Measurements from ENCODE around the gene SLC12A1.

SLC12A1 gene

DNA sequence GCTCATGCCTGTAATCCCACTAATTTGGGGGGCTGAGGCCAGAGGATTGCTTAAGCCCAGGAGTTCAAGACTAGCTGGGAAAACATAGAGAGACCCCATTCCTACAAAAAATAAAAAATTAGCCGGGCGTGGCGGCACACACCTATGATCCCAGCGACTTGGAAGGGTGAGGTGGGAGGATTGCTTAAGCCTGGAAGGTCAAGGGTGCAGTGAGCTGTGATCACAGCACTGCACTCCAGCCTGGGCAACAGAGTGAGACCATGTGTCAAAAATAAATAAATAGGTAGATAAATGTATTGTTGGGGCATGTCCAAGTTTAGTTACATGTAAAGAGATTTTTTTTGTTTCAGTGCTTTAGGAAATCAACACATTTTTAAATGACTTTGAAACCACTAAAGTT, 36.4 kb downstream of the SLC12A1 start:
- no peak for DNase-seq

DNA sequence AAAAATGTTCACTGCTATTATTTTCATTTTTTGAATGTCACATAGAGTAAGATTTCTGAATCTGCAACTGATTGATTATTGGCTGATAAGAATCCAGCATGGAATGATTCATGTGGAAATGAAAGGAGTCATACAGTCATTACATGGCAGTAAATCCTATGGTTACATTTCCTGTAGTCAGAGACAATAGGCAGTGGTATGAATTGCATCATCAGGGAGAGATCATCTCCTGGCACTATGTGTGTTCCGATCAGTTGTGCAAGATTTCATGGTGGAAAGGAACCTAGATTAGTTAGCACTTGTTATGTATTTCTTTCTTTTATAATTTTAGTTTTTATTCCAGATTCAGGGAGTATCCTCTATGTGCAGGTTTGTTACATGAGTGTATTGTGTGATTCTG, 38.8 kb downstream of the SLC12A1 start:
- peak; percentile 12 for DNase-seq

DNA sequence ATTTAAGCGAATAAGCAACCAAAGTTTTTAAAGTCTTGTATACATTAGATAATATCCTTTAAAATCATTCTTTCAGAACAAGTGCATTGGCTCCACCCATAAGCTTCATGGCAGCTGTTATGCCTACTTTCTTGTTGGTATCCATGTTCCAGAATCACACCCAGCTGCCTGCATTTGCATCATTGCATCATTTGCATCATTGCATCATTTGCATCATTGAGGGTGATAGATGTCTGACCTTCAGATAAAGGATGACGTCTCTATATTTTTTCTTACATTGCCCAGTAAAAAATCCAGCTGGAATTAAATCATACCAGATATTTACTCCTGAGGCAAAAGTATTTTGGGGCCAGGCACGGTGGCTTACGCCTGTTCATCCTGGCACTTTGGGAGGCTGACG, 42.3 kb downstream of the SLC12A1 start:
- no peak for DNase-seq

DNA sequence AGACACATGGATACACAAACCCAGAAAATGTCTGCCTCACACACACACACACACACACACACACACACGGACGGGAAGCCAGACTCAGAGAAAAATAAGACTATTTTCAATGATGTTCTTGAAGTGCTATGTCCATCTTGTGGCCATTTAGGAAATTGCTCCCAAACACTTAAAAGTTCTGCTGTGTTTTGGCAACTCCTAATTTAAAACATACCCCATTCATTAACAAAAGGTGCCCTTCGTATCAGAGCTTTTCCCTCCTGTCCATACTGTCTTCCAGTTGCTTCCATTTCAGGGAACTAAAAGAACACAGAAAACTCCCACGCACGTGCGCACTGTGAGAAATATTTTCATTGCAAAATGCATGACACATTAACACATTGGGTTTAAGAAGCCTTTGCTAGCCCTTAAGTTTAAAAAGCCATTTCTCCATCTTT, 44.6 kb downstream of the SLC12A1 start:
- DNase-seq: peak; percentile 83

DNA sequence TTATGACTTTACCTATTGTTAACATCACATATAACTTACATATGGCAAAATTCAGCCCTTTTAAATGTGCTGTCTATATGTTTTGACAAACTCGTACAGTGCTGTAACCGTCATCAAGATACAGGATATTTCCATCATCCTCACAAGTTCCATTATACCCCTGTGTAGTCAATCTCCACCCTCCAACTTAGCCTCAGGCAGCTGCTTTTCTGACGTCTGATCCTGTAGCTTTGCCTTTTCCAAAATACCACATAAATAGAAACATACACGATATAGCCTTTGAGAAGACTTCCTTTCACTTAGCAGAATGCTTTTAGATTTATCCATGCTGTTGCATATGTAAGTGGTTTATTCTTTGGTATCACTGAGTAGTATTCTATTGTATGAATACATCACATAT, 47.1 kb downstream of the SLC12A1 start:
- no peak for DNase-seq

DNA sequence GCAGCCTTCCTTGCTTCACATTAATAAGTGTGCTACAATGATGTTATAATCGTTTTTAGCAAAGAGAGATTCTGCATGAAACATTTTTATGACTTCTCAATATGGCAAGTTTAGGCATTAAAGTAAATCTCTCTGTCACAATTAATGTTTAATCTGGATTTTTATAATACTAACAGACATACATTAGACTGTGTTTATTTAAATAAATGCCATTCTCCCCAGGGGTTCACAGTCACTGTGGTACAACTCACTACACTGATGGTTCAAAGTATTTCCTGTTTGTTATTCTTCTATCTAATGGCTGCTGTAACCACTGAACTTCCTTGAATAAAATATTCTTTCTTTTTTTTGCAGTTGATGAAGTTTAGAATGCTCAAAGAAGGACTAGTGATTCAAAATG, 59.0 kb downstream of the SLC12A1 start:
- DNase-seq: peak; percentile 14

DNA sequence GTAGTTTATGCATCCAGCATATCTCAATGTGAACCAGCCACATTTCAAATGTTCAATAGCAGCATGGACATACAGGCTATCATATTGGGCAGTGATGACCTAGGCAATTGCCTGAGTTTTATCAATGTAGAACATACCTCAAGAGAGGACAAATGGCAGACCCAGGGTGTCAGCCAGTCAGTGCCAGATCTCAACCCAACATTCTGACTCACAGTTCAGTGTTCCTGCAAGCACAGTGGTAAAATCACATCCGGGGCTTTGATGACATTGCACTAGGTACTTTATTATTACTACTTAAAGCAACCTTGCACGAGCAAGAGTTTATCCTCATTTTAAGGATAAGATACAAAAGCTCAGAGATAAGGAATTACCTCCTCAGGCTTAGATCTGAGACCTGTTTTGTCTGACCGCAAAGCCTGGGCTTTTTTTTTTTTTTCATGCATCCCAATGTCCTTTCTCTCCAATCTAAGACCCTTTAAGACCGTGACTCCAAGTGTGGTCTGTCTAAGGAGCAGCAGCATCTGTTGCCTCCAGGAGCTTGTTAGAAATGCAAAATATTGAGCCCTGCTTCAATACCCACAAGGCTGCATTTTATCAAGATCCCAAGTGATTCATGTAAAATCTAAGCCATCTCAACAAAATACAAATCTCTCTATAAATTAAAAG, 60.1 kb downstream of the SLC12A1 start:
- DNase-seq: no peak

DNA sequence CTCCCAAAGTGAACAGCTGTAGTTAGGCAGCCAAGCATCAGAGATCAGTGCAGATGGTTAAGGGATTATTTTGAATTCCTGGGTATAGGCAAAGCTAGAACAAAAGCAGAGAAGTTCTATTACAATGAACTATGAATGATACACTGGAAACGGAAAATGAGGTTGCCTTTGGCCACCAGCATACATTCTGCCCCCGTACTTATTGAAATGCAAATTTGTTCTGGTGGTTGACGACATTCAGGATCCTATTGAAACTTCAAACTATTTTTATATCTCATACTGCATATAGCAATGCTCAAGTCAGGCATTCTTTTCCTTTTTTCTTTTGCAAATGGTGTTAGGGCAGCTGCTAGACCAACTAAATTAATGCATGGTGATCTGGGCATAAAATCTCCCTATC, 61.7 kb downstream of the SLC12A1 start:
- no peak for DNase-seq

DNA sequence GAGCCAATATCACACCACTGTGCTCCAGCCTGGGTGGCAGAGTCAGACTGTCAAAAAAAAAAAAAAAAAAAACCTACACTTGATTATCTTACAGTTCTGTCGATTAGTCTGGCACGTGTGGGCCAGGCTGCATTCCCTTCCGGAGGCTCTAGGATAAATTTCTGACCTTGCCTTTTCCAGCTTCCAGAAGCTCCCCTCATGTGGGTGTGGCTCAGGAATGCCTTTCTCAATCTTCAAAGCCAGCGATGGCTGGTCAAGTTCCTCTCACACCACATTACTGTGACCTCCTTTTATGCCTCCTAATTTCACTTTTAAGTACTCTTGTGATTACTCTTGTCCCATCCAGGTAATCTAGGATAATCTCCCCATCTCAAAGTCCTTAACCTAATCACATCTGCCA, 66.9 kb downstream of the SLC12A1 start:
- DNase-seq: no peak

DNA sequence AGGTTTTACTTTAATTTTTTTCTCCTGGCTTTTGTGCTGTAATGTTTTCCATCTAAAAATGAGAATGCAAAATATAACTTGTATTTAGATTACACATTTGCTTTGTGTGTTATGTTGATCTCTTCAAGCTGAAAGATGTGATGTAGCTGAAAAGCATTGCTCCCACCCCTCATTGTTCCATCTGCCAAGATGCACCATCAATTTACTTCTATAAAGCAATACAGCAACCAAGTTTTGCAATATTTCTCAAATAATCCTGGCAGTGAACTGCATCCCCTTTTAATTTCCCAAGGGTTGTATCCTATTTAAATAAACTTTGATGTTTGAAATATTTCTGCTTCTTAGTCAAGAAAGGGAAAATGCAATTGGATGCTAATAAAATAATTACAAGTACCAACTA, 72.6 kb downstream of the SLC12A1 start:
- DNase-seq: no peak

DNA sequence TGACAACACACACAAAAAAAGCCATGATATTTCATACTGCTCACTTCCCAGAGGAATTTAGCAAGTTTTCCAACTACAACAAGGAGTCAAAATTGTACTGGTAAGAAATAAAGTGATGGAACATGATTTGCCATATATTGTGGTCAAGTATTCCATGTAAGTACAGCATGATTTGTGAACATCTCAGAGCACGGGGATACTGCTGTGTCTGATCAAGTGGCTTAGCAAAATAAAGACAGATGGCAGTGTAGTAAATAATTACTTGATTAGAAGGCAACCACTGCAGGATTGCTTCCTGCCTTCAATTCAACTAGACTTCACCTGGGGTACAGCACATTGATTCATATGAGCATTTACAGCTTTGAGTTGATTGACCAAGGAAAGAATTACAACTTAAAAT, 73.5 kb downstream of the SLC12A1 start:
- no peak for DNase-seq

DNA sequence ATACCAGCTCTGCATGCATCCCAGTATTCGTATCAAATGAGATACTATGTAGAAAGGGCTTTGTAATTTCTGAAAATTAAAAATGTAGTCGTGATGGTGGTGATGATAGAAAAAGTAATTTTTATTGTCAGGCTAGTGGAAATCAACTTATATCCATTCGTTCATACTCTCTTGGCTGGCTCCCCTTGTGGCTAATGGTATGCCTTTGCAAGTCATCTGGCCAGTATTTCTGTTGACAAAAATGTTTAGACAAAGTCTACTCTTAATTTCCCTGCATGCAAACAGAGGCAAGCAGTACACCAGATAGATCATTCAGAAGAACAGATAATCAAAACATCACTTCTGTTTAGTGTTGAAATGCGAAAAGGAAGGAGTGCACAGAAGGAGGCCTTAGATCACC, 75.6 kb downstream of the SLC12A1 start:
- DNase-seq: no peak

DNA sequence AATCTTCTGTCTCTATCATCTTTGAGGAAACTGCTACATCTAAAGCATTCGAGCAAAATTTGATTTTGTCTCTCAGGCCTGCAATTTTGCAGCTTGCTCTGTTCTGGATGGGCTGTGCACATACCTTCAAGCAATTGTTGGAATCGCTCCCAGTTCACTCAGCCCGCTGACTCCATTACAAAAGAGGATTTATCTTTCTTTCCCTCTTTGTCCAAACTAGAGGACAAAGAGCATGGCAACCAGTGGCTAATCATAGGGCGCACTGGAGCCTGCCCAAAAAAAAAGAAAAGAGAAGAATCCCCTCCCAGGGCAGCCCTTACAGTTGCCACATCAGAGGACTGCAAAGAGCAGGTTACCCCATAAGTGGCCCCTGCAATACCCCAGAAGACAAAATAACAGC, 76.1 kb downstream of the SLC12A1 start:
- DNase-seq: no peak

DNA sequence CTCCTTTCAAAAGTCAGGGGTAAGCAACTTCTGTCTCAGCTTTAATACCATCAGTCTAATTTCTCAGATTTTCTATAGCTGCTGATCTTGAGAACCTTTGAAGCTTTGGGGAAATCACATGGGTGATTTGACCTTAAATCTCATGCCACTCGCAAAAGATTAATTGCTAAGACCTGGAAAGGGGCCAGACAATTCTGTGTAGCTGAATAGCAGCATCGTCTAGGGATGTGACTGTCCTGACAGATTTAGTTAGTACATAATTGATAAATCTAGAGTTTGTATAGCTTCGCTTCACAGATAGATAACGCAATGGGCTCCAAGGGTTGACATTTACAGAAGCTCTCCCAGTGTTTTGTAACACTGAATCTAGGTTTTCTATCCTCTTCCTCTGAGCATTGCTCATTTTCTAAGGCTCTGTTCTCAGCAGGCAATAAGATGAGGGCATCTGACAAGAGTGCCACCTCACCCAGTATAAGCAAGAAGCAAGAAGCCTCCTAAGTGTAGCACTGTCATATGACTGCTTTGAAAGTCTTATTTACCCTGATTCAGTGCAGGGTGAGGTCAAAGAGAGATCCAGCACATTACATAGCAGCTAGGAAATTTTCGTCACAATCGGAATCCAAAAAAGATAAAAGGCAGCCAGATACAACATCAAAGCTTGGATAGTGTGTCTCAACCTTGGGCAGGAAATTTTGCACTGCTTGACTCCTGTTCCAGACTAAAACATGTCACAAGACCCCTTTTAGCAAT, 77.5 kb downstream of the SLC12A1 start:
- no peak for DNase-seq

DNA sequence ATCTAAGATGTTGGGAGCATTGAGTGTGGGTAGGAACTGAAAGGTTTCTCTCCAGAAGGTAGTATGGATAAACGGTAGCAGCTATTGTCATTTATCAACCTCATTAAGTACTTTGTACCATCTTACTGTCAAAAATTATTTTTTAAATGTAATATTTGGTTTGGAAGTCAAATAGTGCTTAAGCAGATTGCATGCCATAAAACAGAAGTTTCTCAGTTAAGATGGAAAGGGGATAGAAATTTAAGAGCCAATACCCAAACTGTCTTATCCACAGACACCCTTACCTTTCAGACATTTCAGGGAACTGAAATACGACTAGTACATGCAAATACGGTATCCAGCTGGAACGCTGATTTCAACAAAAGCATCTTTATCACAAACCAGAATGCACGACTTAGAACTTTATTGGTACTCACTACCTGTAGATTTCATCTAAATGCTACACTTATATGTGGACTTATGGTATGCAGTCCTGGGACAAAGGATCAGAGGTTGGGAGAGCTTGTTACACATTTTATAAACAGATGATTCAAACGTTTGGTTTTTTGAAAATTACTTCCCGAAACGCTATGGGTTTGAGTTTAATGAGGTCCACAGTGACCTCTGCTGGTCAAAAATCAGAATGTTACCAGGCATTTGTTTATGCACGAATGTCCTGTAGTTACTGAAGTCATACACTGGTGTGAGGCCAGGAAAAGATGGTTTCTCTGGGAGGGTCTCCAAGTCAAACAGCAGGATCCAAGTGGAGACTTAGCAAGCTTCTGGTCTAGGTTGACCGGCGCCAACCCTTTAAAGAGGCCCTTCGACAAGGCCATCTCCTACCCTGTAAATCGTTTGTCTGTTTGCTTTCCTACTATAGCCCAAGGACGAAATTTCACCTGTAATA, 79.5 kb downstream of the SLC12A1 start:
- peak; percentile 77 for DNase-seq

DNA sequence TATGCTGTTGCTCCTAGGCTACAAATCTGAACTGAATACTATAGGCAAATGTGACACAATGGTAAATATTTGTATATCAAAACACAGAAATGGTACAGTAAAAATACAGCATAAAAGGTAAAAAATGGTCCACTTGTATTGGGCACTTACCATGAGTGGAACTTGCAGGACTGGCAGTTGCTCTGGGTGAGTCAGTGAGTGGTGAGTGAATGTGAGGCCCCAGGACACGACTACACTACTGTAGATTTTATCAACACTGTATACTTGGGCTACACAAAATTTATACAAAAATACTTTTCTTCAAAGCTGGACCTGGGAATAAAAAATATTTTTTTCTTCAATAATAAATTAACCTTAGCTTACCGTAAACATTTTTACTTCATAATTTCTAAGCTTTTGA, 83.5 kb downstream of the SLC12A1 start:
- DNase-seq: no peak

DNA sequence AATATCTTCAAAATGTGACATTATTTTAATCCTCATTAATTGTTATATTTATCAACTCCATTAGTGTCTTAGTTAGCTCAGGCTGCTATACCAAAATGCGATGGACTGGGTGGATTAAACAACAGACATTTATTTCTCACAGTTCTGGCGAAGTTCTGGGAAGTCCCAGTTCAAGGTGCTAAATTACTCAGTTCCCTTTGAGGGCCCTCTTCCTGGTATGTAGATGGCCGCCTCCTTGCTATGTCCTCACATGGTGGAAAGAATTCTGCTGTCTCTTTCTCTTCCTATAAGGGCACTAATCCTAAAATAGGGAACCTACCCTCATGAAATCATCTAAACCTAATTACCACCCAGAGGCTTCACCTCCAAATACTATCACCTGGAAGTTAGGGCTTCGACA, 86.4 kb downstream of the SLC12A1 start:
- DNase-seq: no peak

DNA sequence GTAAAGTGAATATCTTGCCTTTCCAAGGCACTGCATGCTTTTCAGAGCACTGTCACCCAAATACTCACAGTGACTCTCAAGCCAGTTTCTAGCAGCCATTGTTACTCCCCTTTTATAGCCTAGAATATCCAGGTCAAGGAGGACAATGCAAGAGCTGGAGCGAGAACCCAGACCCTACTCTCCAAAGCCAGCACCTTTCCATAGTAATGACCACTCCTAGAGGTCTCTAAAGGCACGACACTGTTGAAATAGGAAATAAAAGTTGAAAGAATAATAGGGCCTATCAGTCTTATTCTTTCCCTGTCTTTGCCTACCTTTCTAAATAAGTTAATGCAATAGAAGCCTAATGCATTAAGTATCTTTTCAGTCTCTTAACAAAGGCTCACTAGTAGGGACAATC, 91.6 kb downstream of the SLC12A1 start:
- no peak for DNase-seq

DNA sequence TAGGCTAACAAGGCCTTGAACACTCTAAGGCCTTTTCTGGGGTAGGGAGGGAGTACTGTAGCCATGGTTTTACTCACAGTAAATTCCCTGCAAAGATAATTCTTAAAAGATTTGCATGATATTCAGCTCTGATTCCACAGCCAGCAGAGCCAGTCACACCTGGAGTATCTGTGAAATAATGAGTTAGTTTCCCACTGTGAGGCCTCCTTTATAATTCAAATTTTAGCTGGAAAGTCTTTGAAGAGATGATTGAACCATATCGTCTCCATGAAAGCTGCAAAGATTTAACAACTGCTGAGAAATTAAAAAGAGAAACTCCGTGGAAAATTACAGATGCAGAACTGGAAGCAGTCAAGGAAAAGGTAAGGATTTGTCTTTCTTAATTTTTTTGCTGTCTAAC, 92.8 kb downstream of the SLC12A1 start:
- DNase-seq: no peak

DNA sequence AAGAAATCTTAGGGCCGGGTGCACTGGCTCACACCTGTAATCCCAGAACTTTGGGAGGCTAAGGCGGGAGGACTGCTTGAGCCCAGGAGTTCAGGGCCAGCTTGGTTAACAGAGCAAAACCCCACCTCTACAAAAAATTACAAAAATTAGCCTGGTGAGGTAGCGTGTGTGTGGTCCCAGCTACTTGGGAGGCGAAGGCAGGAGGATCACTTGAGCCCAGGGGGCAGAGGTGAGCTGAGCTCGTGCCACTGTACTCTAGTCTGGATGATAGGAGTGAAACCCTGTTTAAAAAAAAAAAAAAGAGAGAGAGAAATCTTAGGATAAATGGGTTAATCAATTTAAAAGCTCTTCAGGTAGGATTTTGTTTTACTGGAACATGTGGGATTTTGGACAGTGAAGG, 93.9 kb downstream of the SLC12A1 start:
- DNase-seq: no peak

DNA sequence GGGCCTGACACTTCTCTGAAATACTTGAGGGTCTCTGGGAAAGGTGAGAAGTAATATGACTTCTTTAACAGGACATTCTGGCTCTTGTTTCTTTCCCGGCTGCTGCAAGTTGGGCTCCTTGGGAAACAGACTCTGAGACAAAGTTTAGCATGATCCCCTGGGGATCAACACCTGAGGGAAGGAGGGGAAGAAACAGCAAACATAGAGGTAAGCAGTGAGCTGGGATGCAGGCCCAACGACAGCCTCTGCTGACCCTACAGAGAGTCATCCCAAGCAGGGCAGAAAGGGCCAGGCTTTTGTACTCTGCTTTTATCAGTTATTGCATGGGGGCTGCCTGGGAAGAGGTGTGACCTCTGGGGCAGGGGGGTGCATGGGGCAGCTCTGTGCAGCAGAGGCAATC, 98.3 kb downstream of the SLC12A1 start:
- DNase-seq: no peak

DNA sequence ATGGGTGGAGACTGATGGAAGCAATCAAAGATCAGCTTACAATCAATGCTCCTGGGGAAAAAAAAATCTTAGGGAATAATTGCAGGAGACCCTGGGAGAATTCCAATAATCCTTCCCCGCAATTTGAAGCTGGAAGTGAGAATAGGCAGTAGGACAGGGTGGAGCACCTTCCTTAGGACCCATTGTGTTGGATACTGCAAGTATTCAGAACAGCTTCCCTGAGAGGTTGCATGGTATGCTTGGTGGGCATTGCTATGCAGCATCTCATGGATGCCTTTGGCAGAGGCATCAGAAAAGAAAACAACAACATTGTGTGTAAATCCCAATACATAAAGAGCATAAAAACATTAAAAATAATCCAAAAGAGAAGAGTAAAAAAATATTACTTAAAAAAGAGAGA, 100.5 kb downstream of the SLC12A1 start:
- DNase-seq: no peak

DNA sequence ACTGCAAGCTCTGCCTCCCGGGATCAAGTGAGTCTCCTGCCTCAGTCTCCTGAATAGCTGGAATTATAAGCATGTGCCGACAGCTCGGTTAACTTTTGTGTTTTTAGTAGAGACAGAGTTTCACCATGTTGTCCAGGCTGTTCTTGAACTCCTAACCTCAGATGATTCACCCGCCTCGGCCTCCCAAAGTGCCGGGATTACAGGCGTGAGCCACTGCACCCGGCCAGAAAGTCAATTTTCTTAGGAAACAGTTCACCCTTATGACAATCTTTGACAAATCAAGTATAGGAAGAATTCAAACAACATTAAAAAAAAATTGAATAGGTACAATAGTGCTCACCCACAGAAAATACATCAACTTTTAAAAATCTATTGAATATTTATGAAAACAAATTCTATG, 101.5 kb downstream of the SLC12A1 start:
- DNase-seq: no peak

DNA sequence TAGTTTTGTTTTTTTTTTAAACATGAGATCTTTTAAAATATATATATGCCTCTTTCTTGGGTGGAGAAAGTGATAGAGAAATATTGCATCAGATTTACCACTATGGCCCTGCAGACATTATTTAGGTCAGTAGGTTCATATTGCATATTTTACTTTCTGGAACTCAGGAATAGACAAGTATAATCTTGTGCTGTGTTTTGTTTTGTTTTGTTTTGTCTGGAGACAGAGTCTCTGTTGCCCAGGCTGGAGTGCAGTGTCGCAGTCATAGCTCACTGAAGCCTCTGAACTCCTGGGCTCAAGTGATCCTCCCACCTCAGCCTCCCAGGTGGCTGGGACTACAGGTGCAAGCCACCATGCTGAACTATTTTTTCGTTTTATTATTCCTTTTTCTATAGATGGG, 103.6 kb downstream of the SLC12A1 start:
- DNase-seq: no peak

Measured in fibroblast of skin of scalp (primary cell).